ENCODE results near the gene AP2A1. TPM values are rescaled to one million over a fixed set of nuclear protein-coding genes. Genes with fewer than 3 reads are reported as not detected.

The AP2A1 gene
- polyA plus RNA-seq, 2 of the 4 experiments (the other 2 are of a cell fraction): 36.6 to 58.6 TPM

DNA sequence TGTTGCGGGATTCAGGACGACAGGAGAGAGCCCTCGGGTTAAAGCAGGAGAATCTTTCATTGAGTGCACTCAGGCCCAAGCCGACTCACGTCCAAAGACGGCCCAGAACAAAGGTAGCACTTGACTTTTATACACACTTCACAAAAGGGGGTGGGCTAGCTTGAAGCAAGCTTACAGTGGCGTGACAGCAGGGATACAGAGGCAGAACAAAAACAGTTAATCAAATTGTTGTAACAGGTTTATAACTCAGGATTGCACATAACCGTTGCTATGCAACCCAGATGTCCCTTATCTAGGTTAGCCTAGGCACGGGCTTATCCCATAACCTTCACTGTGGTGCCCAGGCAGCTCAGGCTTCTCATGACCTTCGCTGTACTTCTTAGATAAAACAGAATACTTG is 53.3 kb downstream of the AP2A1 start:
- DNase-seq (ENCODE audit: low read depth in 1 of 2, low spot score in 1 of 2) (no peak), FAIRE-seq (no peak), ATAC-seq (no peak)
- TF ChIP-seq RCOR1 (IDR thresholded peaks at IDR 0.05; ENCODE audit: low read depth, low read length) (no peak), NPAS2 (CRISPR knock-in tag; IDR thresholded peaks at IDR 0.05; ENCODE audit: borderline replicate concordance) (no peak), FOXS1 (CRISPR knock-in tag; IDR thresholded peaks at IDR 0.05) (no peak)
- TF ChIP-seq, protein P1, sequence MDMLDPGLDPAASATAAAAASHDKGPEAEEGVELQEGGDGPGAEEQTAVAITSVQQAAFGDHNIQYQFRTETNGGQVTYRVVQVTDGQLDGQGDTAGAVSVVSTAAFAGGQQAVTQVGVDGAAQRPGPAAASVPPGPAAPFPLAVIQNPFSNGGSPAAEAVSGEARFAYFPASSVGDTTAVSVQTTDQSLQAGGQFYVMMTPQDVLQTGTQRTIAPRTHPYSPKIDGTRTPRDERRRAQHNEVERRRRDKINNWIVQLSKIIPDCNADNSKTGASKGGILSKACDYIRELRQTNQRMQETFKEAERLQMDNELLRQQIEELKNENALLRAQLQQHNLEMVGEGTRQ (IDR thresholded peaks at IDR 0.05): no peak
- 88% methylated on average over 10 of the region's 10 CpGs for WGBS (ENCODE audit: missing lambda C conversion rate)
- CTCF ChIA-PET: interaction anchor here (1.8 to 3.4 kb wide), 3 partner anchors 12 to 148 kb away, joined by 6 to 10 read pairs (median 8); no protein-coding TSS in a partner anchor
- POLR2A ChIA-PET: no interaction called here
- Histone ChIP-seq H3K4me1 (peaks cover 15% of the 10 kb centered on the region; the same call in 2 of the 3 replicates), H3K27ac (no peak overlapping the region), H3K4me2 (no peak overlapping the region), H3K9me3 (no peaks in the 10 kb centered on the region), H3K4me3 (no peak overlapping the region)

DNA sequence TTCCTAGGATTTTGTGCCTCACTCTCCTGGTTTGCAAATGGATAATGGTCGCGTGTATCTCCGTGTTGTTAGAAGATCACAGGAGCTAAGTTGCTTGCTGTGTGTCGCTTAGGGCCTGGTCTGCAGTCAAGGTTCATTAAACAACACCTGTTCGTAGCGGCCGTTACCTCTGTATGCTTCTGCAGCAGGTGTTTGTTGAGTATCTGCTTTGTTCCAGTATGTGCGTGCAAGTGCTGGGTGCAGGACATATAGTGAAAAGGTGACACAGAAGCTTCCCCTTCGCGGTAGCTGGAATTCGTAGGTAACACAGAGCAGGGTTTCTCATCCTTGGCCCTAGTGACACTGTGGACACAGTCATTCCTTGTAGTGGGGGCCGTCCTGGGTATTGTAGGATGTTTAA is 56.7 kb downstream of the AP2A1 start:
- WGBS (ENCODE audit: missing lambda C conversion rate): 86% methylated on average over 12 of the region's 12 CpGs
- CTCF ChIA-PET: interaction anchor here (0.6 to 1.8 kb wide), 2 partner anchors 106 to 497 kb away, joined by 5 read pairs; no protein-coding TSS in a partner anchor

More for the DNA sequence above, 56.7 kb downstream of the AP2A1 start:
- no peak overlapping the region for H3K27ac ChIP-seq
- H3K4me1 ChIP-seq: peaks cover 8% of the 10 kb centered on the region; the same call in 2 of the 3 replicates
- ATAC-seq: no peak
- TF ChIP-seq SMC3 (IDR thresholded peaks at IDR 0.05): no peak
- TF ChIP-seq KDM5A (IDR thresholded peaks at IDR 0.05): no peak
- no peak for TF ChIP-seq ZFP36 (IDR thresholded peaks at IDR 0.05; ENCODE audit: borderline replicate concordance, partially characterized antibody)
- no peak for TF ChIP-seq RNF2 (IDR thresholded peaks at IDR 0.05; ENCODE audit: borderline replicate concordance, low read depth)
- no peak for TF ChIP-seq HOXB5 (CRISPR knock-in tag; IDR thresholded peaks at IDR 0.05)
- TF ChIP-seq MAFK (IDR thresholded peaks at IDR 0.05; ENCODE audit: partially characterized antibody): no peak
- TF ChIP-seq CHD4 (IDR thresholded peaks at IDR 0.05; ENCODE audit: borderline replicate concordance): no peak
- no peak for TF ChIP-seq ZSCAN20 (CRISPR knock-in tag; IDR thresholded peaks at IDR 0.05)
- TF ChIP-seq ZNF302 (CRISPR knock-in tag; IDR thresholded peaks at IDR 0.05): no peak
- TF ChIP-seq HEYL (CRISPR knock-in tag; IDR thresholded peaks at IDR 0.05): no peak
- TF ChIP-seq, protein P2, sequence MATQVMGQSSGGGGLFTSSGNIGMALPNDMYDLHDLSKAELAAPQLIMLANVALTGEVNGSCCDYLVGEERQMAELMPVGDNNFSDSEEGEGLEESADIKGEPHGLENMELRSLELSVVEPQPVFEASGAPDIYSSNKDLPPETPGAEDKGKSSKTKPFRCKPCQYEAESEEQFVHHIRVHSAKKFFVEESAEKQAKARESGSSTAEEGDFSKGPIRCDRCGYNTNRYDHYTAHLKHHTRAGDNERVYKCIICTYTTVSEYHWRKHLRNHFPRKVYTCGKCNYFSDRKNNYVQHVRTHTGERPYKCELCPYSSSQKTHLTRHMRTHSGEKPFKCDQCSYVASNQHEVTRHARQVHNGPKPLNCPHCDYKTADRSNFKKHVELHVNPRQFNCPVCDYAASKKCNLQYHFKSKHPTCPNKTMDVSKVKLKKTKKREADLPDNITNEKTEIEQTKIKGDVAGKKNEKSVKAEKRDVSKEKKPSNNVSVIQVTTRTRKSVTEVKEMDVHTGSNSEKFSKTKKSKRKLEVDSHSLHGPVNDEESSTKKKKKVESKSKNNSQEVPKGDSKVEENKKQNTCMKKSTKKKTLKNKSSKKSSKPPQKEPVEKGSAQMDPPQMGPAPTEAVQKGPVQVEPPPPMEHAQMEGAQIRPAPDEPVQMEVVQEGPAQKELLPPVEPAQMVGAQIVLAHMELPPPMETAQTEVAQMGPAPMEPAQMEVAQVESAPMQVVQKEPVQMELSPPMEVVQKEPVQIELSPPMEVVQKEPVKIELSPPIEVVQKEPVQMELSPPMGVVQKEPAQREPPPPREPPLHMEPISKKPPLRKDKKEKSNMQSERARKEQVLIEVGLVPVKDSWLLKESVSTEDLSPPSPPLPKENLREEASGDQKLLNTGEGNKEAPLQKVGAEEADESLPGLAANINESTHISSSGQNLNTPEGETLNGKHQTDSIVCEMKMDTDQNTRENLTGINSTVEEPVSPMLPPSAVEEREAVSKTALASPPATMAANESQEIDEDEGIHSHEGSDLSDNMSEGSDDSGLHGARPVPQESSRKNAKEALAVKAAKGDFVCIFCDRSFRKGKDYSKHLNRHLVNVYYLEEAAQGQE (IDR thresholded peaks at IDR 0.05): no peak
- TF ChIP-seq RFX5 (IDR thresholded peaks at IDR 0.05): no peak
- TF ChIP-seq KDM1A (IDR thresholded peaks at IDR 0.05; ENCODE audit: low read depth): no peak
- no peak for TF ChIP-seq HMGXB4 (CRISPR knock-in tag; IDR thresholded peaks at IDR 0.05; ENCODE audit: borderline replicate concordance)
- TF ChIP-seq, protein P3, sequence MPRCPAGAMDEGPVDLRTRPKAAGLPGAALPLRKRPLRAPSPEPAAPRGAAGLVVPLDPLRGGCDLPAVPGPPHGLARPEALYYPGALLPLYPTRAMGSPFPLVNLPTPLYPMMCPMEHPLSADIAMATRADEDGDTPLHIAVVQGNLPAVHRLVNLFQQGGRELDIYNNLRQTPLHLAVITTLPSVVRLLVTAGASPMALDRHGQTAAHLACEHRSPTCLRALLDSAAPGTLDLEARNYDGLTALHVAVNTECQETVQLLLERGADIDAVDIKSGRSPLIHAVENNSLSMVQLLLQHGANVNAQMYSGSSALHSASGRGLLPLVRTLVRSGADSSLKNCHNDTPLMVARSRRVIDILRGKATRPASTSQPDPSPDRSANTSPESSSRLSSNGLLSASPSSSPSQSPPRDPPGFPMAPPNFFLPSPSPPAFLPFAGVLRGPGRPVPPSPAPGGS (IDR thresholded peaks at IDR 0.05): no peak
- TF ChIP-seq FOSB (CRISPR knock-in tag; IDR thresholded peaks at IDR 0.05): no peak
- no peak for TF ChIP-seq FOSL2 (IDR thresholded peaks at IDR 0.05)
- TF ChIP-seq FOSL2 (CRISPR knock-in tag; IDR thresholded peaks at IDR 0.05): no peak
- TF ChIP-seq PHF8 (IDR thresholded peaks at IDR 0.05; ENCODE audit: borderline replicate concordance, low read depth): no peak
- TF ChIP-seq TP53 (CRISPR knock-in tag; IDR thresholded peaks at IDR 0.05): no peak
- no peak overlapping the region for H3K4me2 ChIP-seq
- H3K4me3 ChIP-seq: no peak overlapping the region
- no peaks in the 10 kb centered on the region for H3K9me3 ChIP-seq
- no peak for DNase-seq (ENCODE audit: low read depth in 1 of 2, low spot score in 1 of 2)
- POLR2A ChIA-PET: interaction anchor here (0.5 kb wide), 1 partner anchor 85 kb away, joined by 3 read pairs; no protein-coding TSS in a partner anchor
- no peak for FAIRE-seq

All from A549 (cell line).